Loucy (cell line): ENCODE data around the gene RAC2.
A peak's percentile ranks its signal among the peaks of the same experiment; 100 is the strongest.

ENCODE experiments used
- H2AFZ ChIP-seq: fragments of 200-600 bp; sonication (generic); 2 replicates; pipeline ENCODE4 v1.6.0; 2016; ENCODE audit warnings: antibody characterized with exemption, mild to moderate bottlenecking, low read length, moderate library complexity
- H3F3A ChIP-seq: fragments of 200-600 bp; 2 replicates; pipeline ENCODE4 v1.6.0; 2016; ENCODE audit warnings: antibody characterized with exemption, low read depth, mild to moderate bottlenecking
- H3K27me3 ChIP-seq: fragments of 200-600 bp; sonication (generic); 2 replicates; pipeline ENCODE4 v1.6.1; 2014; ENCODE audit warnings: low read length, mild to moderate bottlenecking; ENCODE audit not compliant: insufficient read depth, poor library complexity, severe bottlenecking
- H3K36me3 ChIP-seq: fragments of 200-600 bp; sonication (generic); 2 replicates; pipeline ENCODE4 v1.6.1; 2016; ENCODE audit warnings: low read length; ENCODE audit not compliant: insufficient read depth
- H3K4me1 ChIP-seq: fragments of 200-600 bp; sonication (generic); 2 replicates; pipeline ENCODE4 v1.5.1; 2014; ENCODE audit warnings: low read length, mild to moderate bottlenecking; ENCODE audit not compliant: insufficient read depth, poor library complexity, severe bottlenecking
- H3K4me2 ChIP-seq: fragments of 200-600 bp; sonication (generic); 2 replicates; pipeline ENCODE4 v1.6.0; 2014; ENCODE audit warnings: antibody characterized with exemption, low read length, low read depth, mild to moderate bottlenecking; ENCODE audit not compliant: poor library complexity, severe bottlenecking
- H3K4me3 ChIP-seq: fragments of 200-600 bp; sonication (generic); 2 replicates; pipeline ENCODE4 v1.5.1; 2014; ENCODE audit warnings: low read length, mild to moderate bottlenecking, mixed read lengths; ENCODE audit not compliant: poor library complexity, severe bottlenecking
- H3K79me2 ChIP-seq: fragments of 200-600 bp; sonication (generic); 2 replicates; pipeline ENCODE4 v1.6.1; 2014; ENCODE audit warnings: low read length; ENCODE audit not compliant: insufficient read depth
- H3K9ac ChIP-seq: fragments of 200-600 bp; sonication (generic); 2 replicates; pipeline ENCODE4 v1.6.0; 2014; ENCODE audit warnings: mild to moderate bottlenecking, low read depth, low read length, moderate library complexity; ENCODE audit not compliant: poor library complexity, severe bottlenecking
- H3K9me2 ChIP-seq: fragments of 200-600 bp; sonication (generic); replicated peaks from 2 replicates; pipeline ENCODE4 v1.6.1; 2016; ENCODE audit warnings: low read depth, low read length, mixed read lengths
- H3K9me3 ChIP-seq: fragments of 200-600 bp; sonication (generic); 2 replicates; pipeline ENCODE4 v1.6.1; 2014; ENCODE audit warnings: mild to moderate bottlenecking, antibody characterized with exemption, low read length, low read depth; ENCODE audit not compliant: insufficient read depth
- H4K20me1 ChIP-seq: fragments of 200-600 bp; sonication (generic); 2 replicates; pipeline ENCODE4 v1.6.0; 2014; ENCODE audit warnings: antibody characterized with exemption, low read length, mild to moderate bottlenecking; ENCODE audit not compliant: insufficient read depth, poor library complexity, severe bottlenecking
- EZH2phosphoT487 ChIP-seq: fragments of 200-600 bp; IDR thresholded peaks from 2 replicates; pipeline ENCODE4 v1.6.1; 2018; ENCODE audit warnings: antibody characterized with exemption, mild to moderate bottlenecking, moderate library complexity, borderline replicate concordance
- TF ChIP-seq, protein P1 (sequence below): fragments of 200-600 bp; sonication (generic); conservative IDR thresholded peaks from 2 replicates; pipeline ENCODE4 v1.5.1; 2014; ENCODE audit warnings: mild to moderate bottlenecking, antibody characterized with exemption, low read length

Gene RAC2

GRCh38 chr22:37280718-37281117 is 36.6 kb upstream of the RAC2 start:
- H3K4me2 ChIP-seq: no peak overlapping the region
- H2AFZ ChIP-seq: no peak overlapping the region
- no peak overlapping the region for H3K4me3 ChIP-seq
- H3K4me1 ChIP-seq: peaks cover 59% of the 10 kb centered on the region
- H3K27me3 ChIP-seq: no peaks in the 10 kb centered on the region
- TF ChIP-seq, protein P1, sequence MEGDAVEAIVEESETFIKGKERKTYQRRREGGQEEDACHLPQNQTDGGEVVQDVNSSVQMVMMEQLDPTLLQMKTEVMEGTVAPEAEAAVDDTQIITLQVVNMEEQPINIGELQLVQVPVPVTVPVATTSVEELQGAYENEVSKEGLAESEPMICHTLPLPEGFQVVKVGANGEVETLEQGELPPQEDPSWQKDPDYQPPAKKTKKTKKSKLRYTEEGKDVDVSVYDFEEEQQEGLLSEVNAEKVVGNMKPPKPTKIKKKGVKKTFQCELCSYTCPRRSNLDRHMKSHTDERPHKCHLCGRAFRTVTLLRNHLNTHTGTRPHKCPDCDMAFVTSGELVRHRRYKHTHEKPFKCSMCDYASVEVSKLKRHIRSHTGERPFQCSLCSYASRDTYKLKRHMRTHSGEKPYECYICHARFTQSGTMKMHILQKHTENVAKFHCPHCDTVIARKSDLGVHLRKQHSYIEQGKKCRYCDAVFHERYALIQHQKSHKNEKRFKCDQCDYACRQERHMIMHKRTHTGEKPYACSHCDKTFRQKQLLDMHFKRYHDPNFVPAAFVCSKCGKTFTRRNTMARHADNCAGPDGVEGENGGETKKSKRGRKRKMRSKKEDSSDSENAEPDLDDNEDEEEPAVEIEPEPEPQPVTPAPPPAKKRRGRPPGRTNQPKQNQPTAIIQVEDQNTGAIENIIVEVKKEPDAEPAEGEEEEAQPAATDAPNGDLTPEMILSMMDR: no peak
- no peak for TF ChIP-seq EZH2phosphoT487
- no peaks in the 10 kb centered on the region for H3K9me2 ChIP-seq
- no peaks in the 10 kb centered on the region for H3K9me3 ChIP-seq
- no peaks in the 10 kb centered on the region for H3F3A ChIP-seq
- no peak overlapping the region for H3K9ac ChIP-seq
- peaks cover 37% of the 10 kb centered on the region for H3K79me2 ChIP-seq
- no peaks in the 10 kb centered on the region for H4K20me1 ChIP-seq
- H3K36me3 ChIP-seq: no peaks in the 10 kb centered on the region

DNA sequence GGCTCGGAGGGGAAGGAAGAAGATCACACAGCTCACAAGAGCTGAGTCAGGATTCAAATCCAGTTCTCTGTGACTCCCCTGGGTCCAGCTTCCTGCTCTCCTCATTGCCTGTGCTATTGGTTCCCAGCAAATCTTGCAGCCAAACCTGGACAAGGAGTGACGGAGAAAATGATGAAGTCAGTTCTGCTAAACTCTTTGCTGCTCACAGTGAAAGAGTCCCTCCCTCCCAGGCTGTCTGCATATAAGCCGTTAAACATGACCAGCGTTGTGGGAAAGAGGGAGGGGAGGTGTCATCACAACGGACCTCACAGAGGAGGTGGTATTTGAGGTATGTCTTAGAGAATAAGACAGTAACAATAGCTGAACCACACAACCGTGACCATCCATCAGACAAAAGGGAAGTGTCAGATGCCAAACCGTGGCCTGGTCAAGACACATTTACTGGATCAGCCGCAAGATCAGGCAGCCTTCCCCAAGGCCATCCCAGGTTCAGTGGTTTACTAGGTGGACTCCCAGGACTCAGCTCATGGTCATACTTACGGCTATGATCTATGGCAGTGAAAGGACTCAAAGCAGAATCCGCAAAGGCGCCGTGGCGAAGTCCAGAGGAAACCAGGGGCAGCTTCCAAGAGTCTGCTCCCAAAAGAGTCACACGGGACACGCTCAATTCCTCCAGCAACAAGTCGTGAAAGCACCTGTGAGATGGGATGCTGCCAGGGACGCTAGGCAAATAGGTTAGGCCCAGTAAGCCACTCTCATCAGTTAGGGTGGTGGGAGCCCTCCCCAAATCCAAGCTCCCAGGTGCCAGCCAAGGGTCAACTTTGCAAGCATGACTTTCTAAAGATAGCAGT is 35.5 kb upstream of the RAC2 start:
- TF ChIP-seq, protein P1: no peak
- no peak for TF ChIP-seq EZH2phosphoT487
- Histone ChIP-seq H3K4me2 (peak overlapping the region; percentile 4), H3K4me1 (peaks cover 65% of the 10 kb centered on the region)

DNA sequence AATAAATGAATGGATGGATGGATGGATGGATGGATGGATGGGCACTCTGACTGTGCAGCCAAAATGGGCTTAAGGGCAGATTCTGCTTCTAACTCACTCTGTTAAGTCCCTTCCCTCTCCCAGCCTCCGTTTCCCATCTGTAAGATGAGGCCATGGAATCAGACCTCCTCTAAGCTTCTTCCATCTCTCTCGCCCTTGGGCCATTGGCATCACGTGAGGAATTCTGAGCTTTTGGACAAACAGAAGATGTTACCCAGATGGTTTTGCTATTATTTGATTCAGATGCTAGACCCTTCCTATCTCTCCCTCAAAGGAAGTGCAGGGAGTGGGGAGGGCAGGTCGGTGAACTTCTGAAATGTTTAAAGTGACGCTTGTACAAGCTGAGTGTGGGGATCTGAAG is 34.2 kb upstream of the RAC2 start:
- H3K9me3 ChIP-seq: no peaks in the 10 kb centered on the region
- peaks cover 64% of the 10 kb centered on the region for H3K4me1 ChIP-seq
- H3K9ac ChIP-seq: peak overlapping the region; percentile 41
- H3K36me3 ChIP-seq: no peaks in the 10 kb centered on the region
- H3F3A ChIP-seq: no peaks in the 10 kb centered on the region
- H3K79me2 ChIP-seq: peaks cover 15% of the 10 kb centered on the region
- no peaks in the 10 kb centered on the region for H3K27me3 ChIP-seq
- no peaks in the 10 kb centered on the region for H4K20me1 ChIP-seq
- no peak overlapping the region for H3K4me2 ChIP-seq
- no peak overlapping the region for H3K4me3 ChIP-seq
- no peak overlapping the region for H2AFZ ChIP-seq
- no peaks in the 10 kb centered on the region for H3K9me2 ChIP-seq
- TF ChIP-seq, protein P1: no peak
- no peak for TF ChIP-seq EZH2phosphoT487

More for the DNA sequence above, 35.5 kb upstream of the RAC2 start:
- peaks cover 28% of the 10 kb centered on the region for H3K79me2 ChIP-seq
- H3K9me2 ChIP-seq: no peaks in the 10 kb centered on the region
- H3F3A ChIP-seq: no peaks in the 10 kb centered on the region
- H3K9ac ChIP-seq: peak overlapping the region; percentile 41
- H3K4me3 ChIP-seq: no peak overlapping the region
- H4K20me1 ChIP-seq: no peaks in the 10 kb centered on the region
- no peaks in the 10 kb centered on the region for H3K9me3 ChIP-seq
- no peaks in the 10 kb centered on the region for H3K36me3 ChIP-seq
- H3K27me3 ChIP-seq: no peaks in the 10 kb centered on the region
- no peak overlapping the region for H2AFZ ChIP-seq
